ENCODE measurements around the gene CFAP210. TPM values are rescaled to one million over a fixed set of nuclear protein-coding genes. Genes with fewer than 3 reads are reported as not detected.

The CFAP210 gene, protein sequence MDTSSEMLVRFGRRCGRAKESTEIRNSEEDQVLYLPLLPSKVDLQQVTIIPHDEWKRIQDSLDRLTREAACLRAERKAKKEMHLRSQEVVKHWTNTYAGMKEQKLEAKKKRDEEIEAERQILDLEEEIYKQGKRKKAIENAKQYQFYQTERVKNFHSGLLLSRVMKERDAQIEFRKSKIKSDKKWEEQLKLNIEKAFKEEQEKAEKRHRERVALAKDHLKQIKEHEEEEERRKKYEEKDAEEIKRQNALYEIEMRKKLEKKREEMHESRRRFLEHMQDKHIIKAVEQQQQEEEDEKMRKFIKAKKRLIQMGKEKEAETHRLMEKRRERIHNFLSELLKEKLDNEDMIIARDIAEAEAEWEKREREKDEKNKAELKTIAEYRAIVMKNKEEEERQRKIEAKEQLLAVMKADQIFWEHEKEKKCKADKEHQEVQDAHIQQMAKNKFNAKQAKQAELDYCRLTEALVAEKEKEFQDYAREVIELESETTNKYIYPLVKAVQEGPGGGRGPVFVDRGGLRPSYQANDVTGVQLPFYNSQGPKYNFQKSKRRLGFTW
- not detected in 2 replicates for total RNA-seq

DNA sequence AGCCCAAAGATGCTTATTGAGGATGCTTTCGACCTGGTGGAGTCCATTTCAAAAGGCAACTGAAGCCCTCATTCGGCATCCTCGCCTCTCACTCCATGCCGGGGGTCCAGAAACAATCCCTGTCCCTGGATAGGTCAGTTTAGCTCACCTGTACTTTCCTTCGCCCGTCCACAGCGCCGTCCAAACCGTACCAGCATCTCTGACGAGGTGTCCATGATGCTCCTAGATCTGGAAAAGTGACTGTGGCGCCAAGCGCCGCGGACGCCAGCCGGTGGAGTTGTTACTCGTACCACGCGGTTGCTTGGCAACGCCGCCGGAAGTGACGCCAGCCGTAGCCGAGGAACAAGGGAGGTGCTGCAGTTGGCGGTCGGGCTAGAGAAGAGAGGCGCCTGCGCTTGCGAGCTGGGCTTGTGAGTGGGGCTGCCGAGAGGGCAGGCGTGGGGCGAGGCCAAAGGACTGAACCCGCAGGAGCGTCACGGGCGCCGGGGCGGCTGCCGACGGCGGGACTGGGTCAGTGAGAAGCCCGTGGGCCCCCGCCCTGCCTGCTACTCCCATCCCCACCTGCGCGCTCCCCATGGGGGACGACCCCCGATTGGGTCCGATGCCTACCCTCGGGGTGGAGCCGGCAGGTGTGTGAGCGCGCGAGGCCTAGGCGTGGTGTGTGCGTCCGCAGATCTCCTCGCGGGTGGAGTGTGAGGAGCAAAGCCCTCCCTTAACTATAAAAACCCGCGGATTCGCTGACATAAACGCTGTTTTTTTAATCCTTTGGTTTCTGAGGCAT is at the start of gene CFAP210, which contains the start of gene PHOSPHO2:
CFAP210 (minus strand) TSS at position 293 of the 781 bp plus-strand sequence; CDS start at position 215, 78 bp downstream.
PHOSPHO2 (plus strand) TSS at position 357 of the 781 bp plus-strand sequence. CDS start 6,503 bp downstream, outside the sequence.

Other genes starting within 250 kb of the CFAP210 start
- gene BBS5, start 214.9 kb downstream of the CFAP210 start, total RNA-seq: 4.4 and 4.6 TPM in 2 replicates
- 0.30 and 0.34 TPM in 2 replicates for gene KLHL41, start 184.7 kb downstream of the CFAP210 start, total RNA-seq
- gene FASTKD1, start 120.5 kb downstream of the CFAP210 start, total RNA-seq: 10.3 and 13.4 TPM in 2 replicates
- gene PPIG, start 110.1 kb downstream of the CFAP210 start, total RNA-seq: 11.6 and 12.9 TPM in 2 replicates
- 0.45 and 1.7 TPM in 2 replicates for gene PHOSPHO2, start 64 bp upstream of the CFAP210 start, total RNA-seq
- gene KLHL23, start 39.4 kb upstream of the CFAP210 start, total RNA-seq: 4.8 and 4.9 TPM in 2 replicates
- 83.5 and 113 TPM in 2 replicates for gene SSB, start 104.5 kb upstream of the CFAP210 start, total RNA-seq
- 58.9 and 59.3 TPM in 2 replicates for gene METTL5, start 130.5 kb upstream of the CFAP210 start, total RNA-seq
- 9.1 and 10.4 TPM in 2 replicates for gene UBR3, start 133.0 kb upstream of the CFAP210 start, total RNA-seq